Common myeloid progenitor, CD34-positive (primary cell): ENCODE data around the gene NFIC.
"Not testable (repeated sequence)": the region's sequence is repeated elsewhere in the genome, so short reads cannot be mapped to it uniquely, and the experiment has no call there.

Experiments
- CTCF ChIA-PET: fragments of 350-600 bp; sonication (Branson Sonifier 250); formaldehyde crosslinking; loops from one replicate; lab custom pipeline; 2021; ENCODE audit warnings: antibody characterized with exemption; lab: Charles Lee
- POLR2A ChIA-PET: fragments of 350-600 bp; sonication (Branson Sonifier 250); formaldehyde crosslinking; loops from one replicate; lab custom pipeline; 2021; ENCODE audit warnings: antibody characterized with exemption; lab: Charles Lee
- DNase-seq, 3 donors: peaks; one replicate each; pipeline versions ENCODE4 v3.0.0 to v3.0.0-alpha.2; 2013
- H3K27ac ChIP-seq, 2 experiments: 1 replicate in 1 of 2; 2 replicates in 1 of 2; pipeline ENCODE4 v1.7.0; 2013; ENCODE audit warnings: inconsistent platforms in 2 of 2, low read length in 2 of 2, mild to moderate bottlenecking in 2 of 2, low read depth in 1 of 2, moderate library complexity in 1 of 2; ENCODE audit not compliant: severe bottlenecking in 2 of 2, insufficient read depth in 1 of 2, poor library complexity in 1 of 2
- H3K27me3 ChIP-seq, 5 experiments: replicated peaks in 2 of 5; 1 replicate in 3 of 5; 2 replicates in 2 of 5; pipeline versions ENCODE4 v1.6.1 to v1.7.0; 2013; ENCODE audit warnings: low read length in 4 of 5, mild to moderate bottlenecking in 2 of 5, moderate library complexity in 2 of 5, inconsistent platforms in 1 of 5; ENCODE audit not compliant: insufficient read depth in 5 of 5, control insufficient read depth in 4 of 5
- H3K36me3 ChIP-seq, 4 experiments: 1 replicate in 2 of 4; 2 replicates in 2 of 4; pipeline versions ENCODE4 v1.6.1 to v1.7.0; 2013; ENCODE audit warnings: low read length in 3 of 4, control low read depth in 1 of 4, mild to moderate bottlenecking in 1 of 4; ENCODE audit not compliant: control insufficient read depth in 4 of 4, insufficient read depth in 4 of 4
- H3K4me1 ChIP-seq, 4 experiments: 1 replicate in 3 of 4; 2 replicates in 1 of 4; pipeline versions ENCODE4 v1.6.1 to v1.7.1; 2013; ENCODE audit warnings: low read length in 3 of 4, mild to moderate bottlenecking in 3 of 4, control low read depth in 1 of 4, inconsistent platforms in 1 of 4, moderate library complexity in 1 of 4; ENCODE audit not compliant: control insufficient read depth in 4 of 4, insufficient read depth in 4 of 4; ENCODE audit errors: control extremely low read depth in 1 of 4
- H3K4me3 ChIP-seq, 7 experiments: 1 replicate in 4 of 7; 2 replicates in 3 of 7; pipeline versions ENCODE4 v1.5.1 to v1.7.0; 2013; ENCODE audit warnings: mild to moderate bottlenecking in 7 of 7, low read length in 6 of 7, moderate library complexity in 6 of 7, inconsistent platforms in 2 of 7, low read depth in 2 of 7, control low read depth in 1 of 7; ENCODE audit not compliant: insufficient read depth in 4 of 7, control insufficient read depth in 1 of 7; ENCODE audit errors: extremely low read depth in 1 of 7
- H3K9me3 ChIP-seq, 5 experiments: 1 replicate in 4 of 5; 2 replicates in 1 of 5; pipeline versions ENCODE4 v1.6.1 to v1.7.1; 2013; ENCODE audit warnings: low read length in 4 of 5, mild to moderate bottlenecking in 2 of 5, inconsistent platforms in 1 of 5, low read depth in 1 of 5, moderate library complexity in 1 of 5; ENCODE audit not compliant: control insufficient read depth in 4 of 5, insufficient read depth in 2 of 5; ENCODE audit errors: control extremely low read depth in 1 of 5
- WGBS: methylation state at CpG from one replicate; pipeline ENCODE4 v1.1.5; 2013; ENCODE audit not compliant: insufficient coverage; 5-methylcytosine and 5-hydroxymethylcytosine counted together

Gene NFIC

DNA sequence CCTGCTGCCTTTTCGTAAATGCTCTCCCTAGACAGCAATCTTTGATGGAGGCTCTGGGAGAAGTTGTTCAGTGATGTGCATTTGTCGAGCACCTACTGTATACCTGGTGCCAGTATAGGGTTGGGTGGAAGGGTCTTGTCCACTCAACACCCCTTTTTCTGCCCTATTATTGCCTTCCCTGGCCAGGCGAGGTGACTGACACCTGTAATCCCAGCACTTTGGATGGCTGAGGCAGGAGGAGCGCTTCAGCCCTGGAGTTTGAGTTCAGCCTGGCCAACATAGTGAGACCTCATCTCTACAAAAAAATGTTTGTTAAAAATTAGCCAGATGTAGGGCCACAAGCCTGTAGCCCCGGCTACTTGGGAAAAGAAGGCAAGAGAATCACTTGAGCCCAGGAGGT, 49.3 kb downstream of the NFIC start:
- H3K4me3 ChIP-seq: no peak overlapping the region
- H3K4me1 ChIP-seq: no peaks in the 10 kb centered on the region
- peaks cover 0 to 25% (median 5%) of the 10 kb centered on the region in 4 experiments for H3K36me3 ChIP-seq
- H3K27ac ChIP-seq: no peak overlapping the region
- no peak for DNase-seq
- H3K9me3 ChIP-seq: no peaks in the 10 kb centered on the region
- ChIA-PET CTCF (interaction anchor here (1.8 kb wide), 1 partner anchor 14 kb away, joined by 5 read pairs; no protein-coding TSS in a partner anchor), POLR2A (no interaction called here)
- H3K27me3 ChIP-seq: no peaks in the 10 kb centered on the region
- WGBS: 97% methylated on average over 3 of the region's 5 CpGs

GRCh38 chr19:3420244-3420755, 53.9 kb downstream of the NFIC start:
- H3K9me3 ChIP-seq: no peaks in the 10 kb centered on the region
- WGBS: 98% methylated on average over 6 of the region's 11 CpGs
- no peak overlapping the region for H3K27ac ChIP-seq
- no peaks in the 10 kb centered on the region for H3K27me3 ChIP-seq
- POLR2A ChIA-PET: interaction anchor here (0.7 kb wide), 1 partner anchor 78 kb away, joined by 6 read pairs; no protein-coding TSS in a partner anchor
- peaks cover 0 to 17% (median 6%) of the 10 kb centered on the region in 4 experiments for H3K36me3 ChIP-seq
- H3K4me3 ChIP-seq: no peak overlapping the region
- no peak for DNase-seq
- no peaks in the 10 kb centered on the region for H3K4me1 ChIP-seq
- CTCF ChIA-PET: interaction anchor here (0.6 to 2.6 kb wide), 3 partner anchors 9 to 56 kb away, joined by 3 to 14 read pairs (median 4); no protein-coding TSS in a partner anchor

DNA sequence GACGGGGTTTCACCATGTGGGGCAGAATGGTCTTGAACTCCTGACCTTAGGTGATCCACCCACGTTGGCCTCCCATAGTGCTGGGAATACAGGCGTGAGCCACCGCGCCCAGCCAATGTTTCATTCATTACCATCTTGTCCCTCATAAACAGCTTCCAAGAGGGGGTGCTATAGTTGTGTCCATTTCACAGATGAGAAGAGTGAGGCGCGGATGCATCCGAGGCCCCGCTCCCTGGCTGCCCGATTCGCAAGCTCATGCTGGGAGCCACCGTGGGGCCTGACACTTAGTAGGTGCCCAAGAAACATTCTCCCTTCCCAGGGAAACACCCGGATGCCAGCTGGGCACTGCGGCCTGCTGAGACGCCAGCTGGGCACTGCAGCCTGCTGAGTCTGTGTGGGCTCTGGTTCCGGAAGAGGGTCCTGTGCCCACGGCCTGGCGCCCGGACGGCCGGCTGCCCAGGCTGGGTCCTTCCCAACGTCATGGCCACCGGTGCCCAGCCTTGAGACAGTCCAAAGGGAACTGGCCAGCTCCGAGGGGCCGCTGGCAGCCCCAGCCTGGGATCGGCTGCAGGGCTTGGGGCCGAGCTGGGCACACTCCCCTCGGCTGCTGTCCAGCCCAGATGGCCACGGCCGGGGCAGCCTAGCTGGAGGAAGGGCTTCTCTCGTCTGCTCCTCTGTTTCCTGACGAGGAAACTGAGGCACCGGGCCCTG, 54.7 kb downstream of the NFIC start:
- Histone ChIP-seq H3K9me3 (no peaks in the 10 kb centered on the region), H3K27me3 (no peaks in the 10 kb centered on the region), H3K4me1 (no peaks in the 10 kb centered on the region), H3K4me3 (no peak overlapping the region), H3K36me3 (peaks cover 0 to 15% (median 6%) of the 10 kb centered on the region in 4 experiments), H3K27ac (no peak overlapping the region)
- DNase-seq: no peak
- WGBS: 94% methylated on average over 28 of the region's 33 CpGs
- POLR2A ChIA-PET: no interaction called here
- CTCF ChIA-PET: interaction anchor here (1.0 to 2.6 kb wide), 2 partner anchors 8 to 47 kb away, joined by 4 to 14 read pairs; no protein-coding TSS in a partner anchor

GRCh38 chr19:3421656-3422055, 55.3 kb downstream of the NFIC start:
- CTCF ChIA-PET: interaction anchor here (1.0 kb wide), 2 partner anchors 8 to 47 kb away, joined by 3 to 4 read pairs; no protein-coding TSS in a partner anchor
- H3K9me3 ChIP-seq, POLR2A ChIA-PET, H3K27me3 ChIP-seq, DNase-seq, H3K4me1 ChIP-seq, H3K27ac ChIP-seq, H3K4me3 ChIP-seq: not testable (repeated sequence)
- peaks cover 0 to 21% (median 8%) of the 10 kb centered on the region in 4 experiments for H3K36me3 ChIP-seq
- WGBS: 96% methylated on average over 8 of the region's 12 CpGs

GRCh38 chr19:3423183-3423829, 56.9 kb downstream of the NFIC start:
- no peak overlapping the region for H3K27ac ChIP-seq
- DNase-seq: no peak
- H3K4me1 ChIP-seq: peaks cover 0 to 5% (median 4%) of the 10 kb centered on the region in 4 experiments
- WGBS: 94% methylated on average over 22 of the region's 29 CpGs
- peaks cover 0 to 21% (median 9%) of the 10 kb centered on the region in 4 experiments for H3K36me3 ChIP-seq
- H3K27me3 ChIP-seq: no peaks in the 10 kb centered on the region
- ChIA-PET POLR2A (no interaction called here), CTCF (no interaction called here)
- H3K9me3 ChIP-seq: no peaks in the 10 kb centered on the region
- H3K4me3 ChIP-seq: no peak overlapping the region

DNA sequence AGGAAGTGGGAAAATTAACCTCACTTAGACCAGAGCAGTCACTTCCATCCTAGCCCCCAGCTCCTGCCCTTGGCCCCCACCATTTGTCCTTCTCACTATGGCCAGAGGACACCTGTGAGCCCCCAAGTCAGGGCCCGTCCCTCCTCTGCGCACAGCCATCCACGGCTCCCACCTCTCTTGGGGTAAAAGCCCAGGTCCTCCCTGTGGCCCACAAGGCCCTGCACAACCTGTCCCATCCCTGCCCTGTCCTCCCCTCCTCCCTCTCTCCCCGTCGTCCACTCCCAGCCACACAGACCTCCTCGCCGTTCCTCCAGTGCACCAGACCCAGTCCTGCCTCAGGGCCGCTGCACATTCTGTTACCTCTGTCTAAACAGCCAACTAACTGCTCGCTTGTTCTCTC, 60.0 kb downstream of the NFIC start:
- ChIA-PET CTCF (interaction anchor here (0.6 to 0.8 kb wide), 2 partner anchors 101 to 967 kb away, joined by 3 to 4 read pairs; no protein-coding TSS in a partner anchor), POLR2A (no interaction called here)
- DNase-seq: no peak
- Histone ChIP-seq H3K36me3 (peaks cover 0 to 17% (median 6%) of the 10 kb centered on the region in 4 experiments), H3K4me3 (no peak overlapping the region), H3K27ac (no peak overlapping the region), H3K4me1 (peaks cover 0 to 13% (median 11%) of the 10 kb centered on the region in 4 experiments), H3K27me3 (no peaks in the 10 kb centered on the region), H3K9me3 (no peaks in the 10 kb centered on the region)
- 98% methylated on average over 5 of the region's 9 CpGs for WGBS
